Measurements from ENCODE around the gene RBM14.

DNA sequence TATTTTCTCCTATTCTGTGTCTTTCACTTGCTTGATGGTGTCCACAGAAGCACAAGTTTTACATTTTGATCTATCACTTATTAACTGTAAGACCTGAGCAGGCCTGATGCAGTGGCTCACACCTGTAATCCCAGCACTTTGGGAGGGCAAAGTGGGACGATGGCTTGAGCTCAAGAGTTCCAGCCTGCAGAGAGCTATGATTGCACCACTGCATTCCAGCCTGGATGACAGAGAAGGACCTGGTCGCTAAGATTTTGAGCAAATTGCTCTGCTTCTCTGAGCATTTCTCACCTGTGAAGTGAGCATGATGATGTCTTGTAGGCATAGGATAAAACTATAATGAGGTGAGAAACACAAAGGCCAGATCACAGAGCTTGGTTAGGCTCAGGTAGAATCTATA, 30.3 kb upstream of the RBM14 start:
- TF ChIP-seq, protein P1, sequence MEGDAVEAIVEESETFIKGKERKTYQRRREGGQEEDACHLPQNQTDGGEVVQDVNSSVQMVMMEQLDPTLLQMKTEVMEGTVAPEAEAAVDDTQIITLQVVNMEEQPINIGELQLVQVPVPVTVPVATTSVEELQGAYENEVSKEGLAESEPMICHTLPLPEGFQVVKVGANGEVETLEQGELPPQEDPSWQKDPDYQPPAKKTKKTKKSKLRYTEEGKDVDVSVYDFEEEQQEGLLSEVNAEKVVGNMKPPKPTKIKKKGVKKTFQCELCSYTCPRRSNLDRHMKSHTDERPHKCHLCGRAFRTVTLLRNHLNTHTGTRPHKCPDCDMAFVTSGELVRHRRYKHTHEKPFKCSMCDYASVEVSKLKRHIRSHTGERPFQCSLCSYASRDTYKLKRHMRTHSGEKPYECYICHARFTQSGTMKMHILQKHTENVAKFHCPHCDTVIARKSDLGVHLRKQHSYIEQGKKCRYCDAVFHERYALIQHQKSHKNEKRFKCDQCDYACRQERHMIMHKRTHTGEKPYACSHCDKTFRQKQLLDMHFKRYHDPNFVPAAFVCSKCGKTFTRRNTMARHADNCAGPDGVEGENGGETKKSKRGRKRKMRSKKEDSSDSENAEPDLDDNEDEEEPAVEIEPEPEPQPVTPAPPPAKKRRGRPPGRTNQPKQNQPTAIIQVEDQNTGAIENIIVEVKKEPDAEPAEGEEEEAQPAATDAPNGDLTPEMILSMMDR (IDR thresholded peaks at IDR 0.05): no peak
- TF ChIP-seq POLR2A (IDR thresholded peaks at IDR 0.05) (no peak), EP300 (IDR thresholded peaks at IDR 0.05) (no peak)

Measured in tibial nerve (tissue), 4 donors.